NCI-H69 (cell line): Measurements from ENCODE around the gene DHRS11.
A peak's percentile ranks its signal among the peaks of the same experiment; 100 is the strongest.

Source experiments
- DNase-seq: peaks from one replicate; lab custom pipeline; 2025; lab: John Stamatoyannopoulos, UW

The DHRS11 gene

GRCh38 chr17:36616061-36617029 lies 24.7 kb downstream of the DHRS11 start:
- peak; percentile 20 for DNase-seq

GRCh38 chr17:36617773-36618172 lies 26.1 kb downstream of the DHRS11 start:
- DNase-seq = no peak

GRCh38 chr17:36623281-36623680 lies 31.6 kb downstream of the DHRS11 start:
- peak; percentile 14 for DNase-seq

- no peak for DNase-seq
Observed at GRCh38 chr17:36625188-36625587, 33.5 kb downstream of the DHRS11 start.

GRCh38 chr17:36627101-36627500 lies 35.4 kb downstream of the DHRS11 start:
- peak; percentile 90 for DNase-seq

GRCh38 chr17:36628576-36628975 lies 36.9 kb downstream of the DHRS11 start:
- DNase-seq = no peak

GRCh38 chr17:36629252-36629847 lies 37.7 kb downstream of the DHRS11 start:
- DNase-seq = peak; percentile 76

- DNase-seq = no peak
Observed at GRCh38 chr17:36629970-36630502, 38.4 kb downstream of the DHRS11 start.

- DNase-seq = no peak
Observed at GRCh38 chr17:36631022-36631421, 39.3 kb downstream of the DHRS11 start.

- DNase-seq = no peak
Observed at GRCh38 chr17:36632916-36633771, 41.5 kb downstream of the DHRS11 start.

GRCh38 chr17:36640346-36640745 lies 48.7 kb downstream of the DHRS11 start:
- DNase-seq = no peak

- no peak for DNase-seq
Observed at GRCh38 chr17:36640836-36641235, 49.2 kb downstream of the DHRS11 start.

- DNase-seq = no peak
Observed at GRCh38 chr17:36641331-36641876, 49.7 kb downstream of the DHRS11 start.

GRCh38 chr17:36641877-36642845 lies 50.5 kb downstream of the DHRS11 start:
- DNase-seq = peak; percentile 76

GRCh38 chr17:36643086-36643685 lies 51.5 kb downstream of the DHRS11 start:
- DNase-seq = peak; percentile 29

GRCh38 chr17:36645422-36645821 lies 53.7 kb downstream of the DHRS11 start:
- DNase-seq = no peak

GRCh38 chr17:36647636-36648035 lies 56.0 kb downstream of the DHRS11 start:
- peak; percentile 56 for DNase-seq

GRCh38 chr17:36650096-36650775 lies 58.6 kb downstream of the DHRS11 start:
- no peak for DNase-seq
